Measurements from ENCODE around the gene CYP24A1.

CYP24A1 gene

GRCh38 chr20:54153041-54153327, 20.8 kb downstream of the CYP24A1 start:
- TF ChIP-seq CTCF (IDR thresholded peaks at IDR 0.05; ENCODE audit: insufficient read depth, low read length, poor library complexity, severe bottlenecking), result no peak

DNA sequence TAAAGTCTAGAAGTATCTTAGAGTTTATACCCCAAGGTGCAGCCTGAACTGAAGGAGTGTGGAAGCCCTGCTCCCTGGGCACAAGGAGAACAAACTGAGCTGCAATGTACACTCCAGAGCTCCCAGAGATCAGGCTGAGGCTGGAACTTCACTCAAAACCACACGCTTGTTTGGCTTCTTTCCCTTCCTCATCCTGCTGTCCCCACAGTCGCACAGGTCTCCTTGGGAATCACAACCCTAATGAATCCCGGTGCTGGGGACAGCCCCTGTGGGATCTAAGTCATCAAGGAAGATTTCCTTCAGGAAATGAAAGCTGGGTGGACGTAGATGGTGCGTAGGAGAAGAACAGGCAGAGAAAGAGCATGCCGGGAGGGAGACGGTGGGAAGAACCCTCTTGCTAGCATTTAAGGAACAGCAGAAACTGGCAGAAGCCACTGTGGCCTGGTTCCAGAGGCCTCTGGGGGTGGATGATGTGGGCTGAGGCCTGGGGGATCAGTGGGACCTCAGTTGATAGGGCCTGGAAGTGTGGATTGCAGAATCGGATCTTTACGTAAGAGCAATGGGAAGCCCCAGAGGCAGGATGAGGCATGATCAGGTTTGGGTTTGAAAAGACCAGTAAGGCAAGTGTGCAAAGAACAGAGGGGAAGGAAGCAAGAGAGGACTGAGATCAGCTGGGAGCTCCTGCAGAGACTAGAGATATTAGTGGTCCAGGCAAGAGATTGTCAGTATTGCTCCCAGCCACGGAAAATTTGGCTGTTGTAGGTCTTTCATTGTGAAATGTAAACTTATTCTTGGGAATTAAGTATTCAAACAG, 21.4 kb downstream of the CYP24A1 start:
- Histone ChIP-seq H3K27me3 (replicated peaks; ENCODE audit: control insufficient read depth, insufficient read depth, low read length) (no peaks in the 10 kb centered on the region), H3K36me3 (ENCODE audit: control insufficient read depth, insufficient read depth, low read length) (no peaks in the 10 kb centered on the region), H3K4me3 (replicated peaks; ENCODE audit: low read depth, low read length) (no peak overlapping the region)
- no peak for DNase-seq (ENCODE audit: extremely low read depth, insufficient read length)
- no peak for TF ChIP-seq CTCF (IDR thresholded peaks at IDR 0.05; ENCODE audit: insufficient read depth, low read length, poor library complexity, severe bottlenecking)

More at GRCh38 chr20:54153041-54153327, 20.8 kb downstream of the CYP24A1 start:
- Histone ChIP-seq H3K27me3 (replicated peaks; ENCODE audit: control insufficient read depth, insufficient read depth, low read length) (no peaks in the 10 kb centered on the region), H3K36me3 (ENCODE audit: control insufficient read depth, insufficient read depth, low read length) (no peaks in the 10 kb centered on the region), H3K4me3 (replicated peaks; ENCODE audit: low read depth, low read length) (no peak overlapping the region)
- DNase-seq (ENCODE audit: extremely low read depth, insufficient read length), result no peak

GRCh38 chr20:54151511-54152226, 22.1 kb downstream of the CYP24A1 start:
- Histone ChIP-seq H3K27me3 (replicated peaks; ENCODE audit: control insufficient read depth, insufficient read depth, low read length) (no peaks in the 10 kb centered on the region), H3K36me3 (ENCODE audit: control insufficient read depth, insufficient read depth, low read length) (no peaks in the 10 kb centered on the region), H3K4me3 (replicated peaks; ENCODE audit: low read depth, low read length) (no peak overlapping the region)
- DNase-seq (ENCODE audit: extremely low read depth, insufficient read length), result no peak
- no peak for TF ChIP-seq CTCF (IDR thresholded peaks at IDR 0.05; ENCODE audit: insufficient read depth, low read length, poor library complexity, severe bottlenecking)

DNA sequence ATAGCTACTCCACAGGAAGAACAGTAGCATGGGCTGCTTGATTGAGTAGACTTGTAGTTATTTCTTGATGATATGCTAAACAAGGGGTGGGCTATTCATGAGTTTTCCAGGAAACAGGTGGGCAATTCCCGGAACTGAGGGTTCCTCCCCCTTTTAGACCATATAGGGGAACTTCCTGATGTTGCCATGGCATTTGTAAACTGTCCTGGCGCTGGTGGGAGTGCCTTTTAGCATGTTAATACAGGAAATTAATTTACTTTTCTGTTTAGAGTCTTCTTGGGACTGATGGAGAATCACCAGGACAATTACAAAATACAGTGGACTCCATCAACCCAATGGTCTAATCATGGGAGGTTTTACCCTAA, 22.7 kb downstream of the CYP24A1 start:
- DNase-seq (ENCODE audit: extremely low read depth, insufficient read length), result no peak
- Histone ChIP-seq H3K4me3 (replicated peaks; ENCODE audit: low read depth, low read length) (no peak overlapping the region), H3K36me3 (ENCODE audit: control insufficient read depth, insufficient read depth, low read length) (no peaks in the 10 kb centered on the region)

DNA sequence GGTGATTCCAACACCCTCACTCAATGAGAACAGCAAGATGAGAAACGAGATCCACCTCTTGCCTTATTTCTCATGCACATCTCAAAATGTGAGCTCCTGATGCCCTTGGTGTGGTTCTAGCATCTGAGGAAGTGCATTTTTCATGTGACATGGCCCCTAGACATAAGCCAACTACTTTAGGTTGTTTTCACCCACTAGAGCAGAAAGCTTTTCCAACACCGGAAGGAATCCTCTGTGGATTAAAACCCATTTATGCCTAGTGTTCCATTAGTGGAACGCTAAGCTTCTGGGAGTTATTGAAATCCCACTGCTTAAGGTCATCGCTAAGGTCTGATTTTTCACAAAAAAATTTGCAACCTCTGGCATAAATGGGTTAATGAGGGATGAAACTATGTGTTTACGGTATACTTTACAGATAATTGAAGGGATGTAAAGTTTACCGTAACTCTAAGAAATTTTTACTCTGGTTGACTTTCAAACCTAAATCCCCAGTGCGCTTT, 24.0 kb downstream of the CYP24A1 start:
- Histone ChIP-seq H3K4me3 (replicated peaks; ENCODE audit: low read depth, low read length) (no peak overlapping the region), H3K27me3 (replicated peaks; ENCODE audit: control insufficient read depth, insufficient read depth, low read length) (no peaks in the 10 kb centered on the region), H3K36me3 (ENCODE audit: control insufficient read depth, insufficient read depth, low read length) (no peaks in the 10 kb centered on the region)
- DNase-seq (ENCODE audit: extremely low read depth, insufficient read length), result no peak
- no peak for TF ChIP-seq CTCF (IDR thresholded peaks at IDR 0.05; ENCODE audit: insufficient read depth, low read length, poor library complexity, severe bottlenecking)

More for the DNA sequence above, 22.7 kb downstream of the CYP24A1 start:
- H3K27me3 ChIP-seq (replicated peaks; ENCODE audit: control insufficient read depth, insufficient read depth, low read length), result no peaks in the 10 kb centered on the region
- no peak for TF ChIP-seq CTCF (IDR thresholded peaks at IDR 0.05; ENCODE audit: insufficient read depth, low read length, poor library complexity, severe bottlenecking)

Data from GM06990 (cell line).